EL (cell line): ENCODE results near the gene ZNF319.

Experiments
- DNase-seq: peaks from one replicate; pipeline ENCODE4 v3.0.0-alpha.2; 2016

The ZNF319 gene

DNA sequence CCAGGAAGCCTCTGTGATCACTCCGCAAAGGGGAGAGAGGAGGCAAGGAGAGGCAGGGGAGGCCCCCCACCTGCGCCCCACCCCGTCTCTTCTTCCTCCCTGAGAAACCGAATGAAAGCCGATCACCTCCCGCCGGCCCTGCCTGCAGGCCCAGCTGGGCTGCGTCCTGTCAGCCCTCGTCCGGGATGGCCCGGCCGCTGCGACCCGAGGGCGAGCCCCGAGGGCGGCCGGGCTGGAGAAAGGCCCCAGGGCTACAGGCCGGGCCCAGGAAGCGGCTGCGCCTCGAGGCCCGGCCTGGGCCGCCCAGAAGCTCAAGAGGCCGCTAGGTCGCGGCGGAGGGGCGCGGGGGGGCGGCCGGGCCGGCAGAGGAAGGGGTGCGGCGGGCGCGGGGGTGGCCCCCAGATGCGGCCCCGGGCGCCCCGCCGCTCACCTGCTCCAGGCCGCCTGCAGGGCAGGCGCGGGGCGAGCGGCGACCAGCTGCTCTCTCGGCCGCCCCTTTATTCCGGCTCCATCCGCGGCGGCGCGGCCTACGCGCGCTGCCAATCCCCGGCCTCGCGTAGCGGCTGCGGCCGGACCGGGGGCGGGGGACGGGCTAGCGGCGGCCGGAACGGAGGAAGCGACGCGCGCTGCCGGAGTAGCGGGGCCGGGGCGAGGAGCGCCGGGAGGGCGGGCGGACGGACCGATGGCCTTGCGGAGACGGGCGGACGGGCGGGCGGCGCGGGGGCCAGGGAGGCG is at the start of gene ZNF319:
Gene ZNF319 (minus strand): TSS at position 702 of the 735 bp plus-strand sequence. CDS start 2,407 bp downstream, outside the sequence.
- DNase-seq: no peak

DNA sequence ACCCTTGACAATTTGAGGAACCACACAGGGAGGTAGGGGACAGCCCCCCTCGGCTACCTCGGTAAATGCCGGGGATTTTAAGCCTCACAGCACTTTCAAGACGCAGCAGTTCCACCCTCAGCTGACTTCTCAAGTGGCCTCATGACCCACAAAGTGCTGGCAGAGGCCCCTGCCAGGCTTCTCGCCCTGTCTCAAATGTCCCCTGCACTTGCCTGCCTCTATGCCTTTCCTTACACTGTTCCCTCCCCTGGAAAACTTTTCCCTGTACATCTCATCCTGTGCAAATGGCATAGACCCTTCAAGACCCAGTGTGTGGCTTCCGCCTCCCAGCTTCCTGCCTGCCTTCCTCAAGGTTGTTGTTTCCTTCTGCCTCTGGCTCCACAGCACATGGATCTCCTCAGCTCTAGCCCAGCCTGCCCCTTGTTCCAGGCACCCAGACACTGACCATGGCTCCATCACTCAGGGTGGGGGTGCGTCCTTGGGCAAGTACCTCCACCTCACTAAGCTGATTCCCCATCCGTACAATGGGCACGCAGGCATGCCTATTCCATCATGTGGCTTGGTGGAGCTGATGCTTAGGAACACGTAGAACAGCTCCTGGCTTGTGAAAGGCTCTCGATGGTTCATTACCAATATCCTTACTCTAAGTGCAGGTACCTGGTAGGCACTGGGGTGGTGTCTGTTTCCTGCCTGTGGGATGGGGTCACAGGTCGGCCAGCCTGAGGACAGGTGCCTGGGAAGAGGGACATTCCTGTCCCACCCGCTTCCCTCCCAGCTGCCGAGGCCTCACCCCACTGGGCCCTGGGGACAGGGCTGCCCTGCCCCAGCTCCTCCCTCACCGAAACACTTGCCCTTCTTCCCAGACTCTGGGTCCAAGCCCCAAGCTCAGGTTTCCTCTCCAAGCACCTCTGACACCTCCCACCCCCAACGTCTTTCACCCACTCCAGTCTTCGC is 49.0 kb upstream of the ZNF319 start:
- no peak for DNase-seq

DNA sequence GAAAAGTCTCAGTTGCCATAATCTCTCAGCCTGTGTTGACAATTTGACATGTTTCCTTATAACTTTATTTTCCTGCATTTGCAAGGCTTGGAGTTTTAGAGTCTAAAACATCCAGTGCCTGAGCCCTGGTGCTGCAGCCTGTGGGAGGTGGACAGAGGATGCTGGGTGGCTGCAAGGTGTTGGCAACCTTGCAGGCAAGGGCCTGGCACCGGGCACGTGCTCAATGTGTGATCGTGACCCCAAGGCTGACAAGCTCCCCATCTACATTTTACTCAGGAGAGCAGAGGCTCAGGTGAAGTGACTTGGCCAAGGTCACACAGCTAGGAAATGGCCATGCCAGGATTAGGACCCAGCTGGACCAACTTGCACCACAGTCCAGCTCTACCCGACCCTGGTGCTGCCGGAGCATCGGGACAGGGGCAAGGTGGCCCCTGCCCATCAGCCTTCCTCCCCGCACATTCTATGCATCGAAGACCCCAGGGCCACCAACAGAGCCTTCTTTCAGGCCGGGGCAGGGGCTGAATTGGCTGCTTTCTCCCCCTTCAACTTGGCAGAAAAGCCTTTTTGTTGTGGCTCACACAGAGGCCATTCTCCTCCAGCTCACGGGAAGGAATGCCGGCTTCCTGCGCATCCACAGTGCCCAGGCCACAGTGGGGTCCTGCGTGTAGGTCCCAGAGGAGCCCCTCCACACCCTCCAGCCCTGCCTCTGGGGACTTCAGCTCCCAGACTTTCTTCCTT is 48.2 kb upstream of the ZNF319 start:
- DNase-seq: no peak

DNA sequence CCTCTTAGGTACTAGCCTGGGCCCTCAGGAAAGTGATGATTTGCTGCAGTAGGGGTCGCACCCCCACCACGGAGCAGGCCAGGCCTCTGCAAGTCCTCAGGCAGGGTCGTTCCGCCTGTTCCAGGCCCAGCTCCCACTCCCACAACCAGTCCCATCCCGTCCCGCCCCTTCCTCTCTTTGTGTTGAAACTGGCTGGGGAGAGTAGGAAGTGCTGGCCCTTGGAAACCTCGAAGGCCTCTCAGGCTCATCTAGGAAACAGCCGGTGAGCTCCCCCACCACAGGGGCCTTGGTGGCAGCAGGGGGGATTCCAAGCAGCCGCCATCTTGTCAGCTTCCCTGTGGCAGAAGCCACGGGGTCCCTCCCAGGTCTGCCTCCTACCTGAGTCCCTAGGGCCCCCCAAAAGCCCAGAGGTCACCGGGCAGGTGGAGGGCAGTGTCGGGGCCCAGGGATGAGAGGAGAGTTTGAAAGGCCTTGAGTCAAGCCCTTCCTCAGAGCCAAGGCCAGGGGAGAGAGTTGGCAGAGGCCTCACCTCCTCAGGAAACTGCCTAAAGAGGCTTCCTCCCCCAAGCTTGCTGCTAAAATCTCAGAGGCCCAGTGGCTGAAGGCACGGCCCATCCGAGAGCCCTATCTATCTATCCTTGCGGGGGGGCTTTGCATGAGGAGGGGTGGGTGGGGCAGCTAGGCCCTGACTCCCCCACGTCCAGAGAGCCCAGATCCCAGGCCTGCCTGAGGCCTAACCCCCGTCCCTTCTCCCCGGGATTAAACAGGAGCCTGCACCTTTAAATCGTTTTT is 47.3 kb upstream of the ZNF319 start:
- DNase-seq: no peak

- no peak for DNase-seq
These were observed 46.5 kb upstream of the ZNF319 start for GRCh38 chr16:58046936-58047335.

- no peak for DNase-seq
These were observed 45.8 kb upstream of the ZNF319 start for GRCh38 chr16:58046054-58046881.

DNA sequence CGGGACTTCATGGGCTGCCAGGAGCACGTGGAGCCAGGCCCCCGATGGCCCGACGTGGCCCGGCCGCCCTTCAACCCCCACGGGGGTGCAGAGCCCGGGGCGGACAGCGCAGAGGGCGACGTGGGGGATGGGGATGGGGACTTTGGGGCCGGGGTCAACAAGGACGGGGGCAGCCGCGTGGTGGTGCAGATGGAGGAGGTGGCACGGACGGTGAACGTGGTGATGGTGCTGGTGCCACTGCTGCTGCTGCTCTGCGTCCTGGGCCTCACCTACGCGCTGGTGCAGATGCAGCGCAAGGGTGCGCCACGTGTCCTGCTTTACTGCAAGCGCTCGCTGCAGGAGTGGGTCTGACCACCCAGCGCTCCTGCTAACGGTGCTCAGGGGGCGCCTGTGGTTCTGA is 44.6 kb upstream of the ZNF319 start:
- DNase-seq: no peak

DNA sequence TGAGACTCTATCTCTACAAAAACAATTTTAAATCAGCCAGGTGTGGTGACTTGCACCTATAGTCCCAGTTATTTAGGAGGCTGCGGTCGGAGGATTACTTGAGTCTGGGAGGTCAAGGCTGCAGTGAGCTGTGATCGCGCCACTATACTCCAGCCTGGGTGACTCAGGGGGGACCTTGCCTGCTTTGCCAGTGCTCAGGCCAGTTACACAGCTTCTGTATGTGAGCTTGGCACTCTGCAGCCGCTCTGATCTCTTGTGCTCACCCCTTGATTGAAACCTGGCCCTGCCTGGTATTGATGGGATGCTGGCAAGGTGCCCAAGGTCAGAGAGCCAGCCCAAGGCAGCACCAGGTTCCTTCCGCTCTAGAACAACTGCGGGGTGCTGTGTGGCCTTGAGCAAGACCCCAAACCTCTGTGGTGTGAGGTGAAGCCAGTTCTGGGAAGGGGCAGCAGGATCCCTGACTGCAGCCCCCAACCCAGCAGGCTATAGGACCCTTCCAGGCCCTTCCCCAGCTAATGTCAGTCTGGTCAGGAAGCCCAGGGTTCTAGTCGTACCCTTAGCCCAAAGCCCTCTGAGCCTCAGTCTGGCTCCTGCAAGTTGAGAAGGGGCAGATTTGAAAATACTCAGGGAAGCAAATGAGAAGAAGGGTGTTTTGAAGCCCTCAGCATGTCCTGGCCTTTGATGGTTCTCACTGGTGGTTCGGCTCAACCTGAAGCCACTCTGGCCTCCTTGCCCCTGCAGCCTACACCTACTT is 44.0 kb upstream of the ZNF319 start:
- DNase-seq: no peak

- DNase-seq: no peak
These were observed 43.2 kb upstream of the ZNF319 start for GRCh38 chr16:58043571-58044155.

DNA sequence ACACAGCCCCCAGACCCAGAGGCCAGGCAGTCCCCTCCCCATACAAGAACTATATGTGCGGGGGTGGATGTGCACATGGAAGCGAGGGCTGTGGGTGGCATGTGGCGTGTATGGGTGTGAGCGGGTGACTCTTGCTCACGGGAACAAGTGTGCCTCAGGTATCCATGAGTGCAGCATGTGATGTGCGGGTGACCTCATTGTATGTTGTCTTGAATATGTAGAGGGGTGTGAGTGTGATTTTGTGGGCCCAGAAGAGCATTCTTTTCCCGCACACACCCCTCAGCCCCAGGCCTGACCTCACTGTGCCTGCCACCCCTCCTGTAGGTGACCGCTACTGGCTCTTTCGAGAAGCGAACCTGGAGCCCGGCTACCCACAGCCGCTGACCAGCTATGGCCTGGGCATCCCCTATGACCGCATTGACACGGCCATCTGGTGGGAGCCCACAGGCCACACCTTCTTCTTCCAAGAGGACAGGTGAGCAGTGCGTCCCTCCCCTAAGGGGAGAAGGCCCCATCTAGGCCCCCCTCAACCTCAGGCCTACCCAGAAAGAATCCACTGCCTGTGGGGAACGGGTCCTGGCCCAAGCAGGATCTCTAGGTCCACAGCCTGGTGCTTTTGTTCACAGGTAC is 42.5 kb upstream of the ZNF319 start:
- no peak for DNase-seq

- no peak for DNase-seq
These were observed 41.8 kb upstream of the ZNF319 start for GRCh38 chr16:58042001-58042885.

DNA sequence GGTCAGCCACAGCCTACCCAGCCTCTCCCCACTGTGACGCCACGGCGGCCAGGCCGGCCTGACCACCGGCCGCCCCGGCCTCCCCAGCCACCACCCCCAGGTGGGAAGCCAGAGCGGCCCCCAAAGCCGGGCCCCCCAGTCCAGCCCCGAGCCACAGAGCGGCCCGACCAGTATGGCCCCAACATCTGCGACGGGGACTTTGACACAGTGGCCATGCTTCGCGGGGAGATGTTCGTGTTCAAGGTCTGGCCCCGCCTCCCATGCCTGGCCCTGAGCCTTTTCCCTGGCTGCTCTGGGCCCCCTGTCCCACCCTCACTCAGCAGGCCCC is 41.1 kb upstream of the ZNF319 start:
- no peak for DNase-seq

- DNase-seq: no peak
These were observed 40.6 kb upstream of the ZNF319 start for GRCh38 chr16:58040945-58041627.

- no peak for DNase-seq
These were observed 40.0 kb upstream of the ZNF319 start for GRCh38 chr16:58040496-58040846.

DNA sequence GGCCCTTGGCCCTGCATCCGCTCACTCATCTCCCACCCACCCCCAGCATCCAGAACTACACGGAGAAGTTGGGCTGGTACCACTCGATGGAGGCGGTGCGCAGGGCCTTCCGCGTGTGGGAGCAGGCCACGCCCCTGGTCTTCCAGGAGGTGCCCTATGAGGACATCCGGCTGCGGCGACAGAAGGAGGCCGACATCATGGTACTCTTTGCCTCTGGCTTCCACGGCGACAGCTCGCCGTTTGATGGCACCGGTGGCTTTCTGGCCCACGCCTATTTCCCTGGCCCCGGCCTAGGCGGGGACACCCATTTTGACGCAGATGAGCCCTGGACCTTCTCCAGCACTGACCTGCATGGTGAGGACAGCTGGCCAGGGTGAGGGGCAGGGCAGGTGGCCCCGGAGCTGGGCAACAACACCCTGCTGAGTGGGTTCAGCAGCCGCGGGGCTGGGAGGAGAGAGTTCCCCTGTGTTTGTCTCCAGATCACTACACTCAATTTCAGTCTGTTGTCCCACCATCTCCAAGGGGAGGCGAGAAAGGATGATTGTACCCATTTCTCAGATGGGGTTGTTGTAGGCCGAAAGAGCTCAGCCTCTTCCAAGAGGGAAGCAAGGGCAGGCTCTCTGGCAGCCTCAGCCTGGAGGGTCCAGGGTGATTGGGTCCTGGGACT is 39.5 kb upstream of the ZNF319 start:
- DNase-seq: no peak

- DNase-seq: no peak
These were observed 37.8 kb upstream of the ZNF319 start for GRCh38 chr16:58038219-58038641.

GRCh38 chr16:58037365-58038057 is 37.0 kb upstream of the ZNF319 start:
- no peak for DNase-seq
